HL-60/S4 (cell line): Measurements from ENCODE around the gene SNX24.

ENCODE experiments used
- in situ Hi-C: fragments of 300-500 bp; cut with MboI; formaldehyde crosslinking; loops from 2 replicates; pipeline ENCODE4 v1.14.3; 2022; ENCODE audit warnings: low sequenced_read_pairs

Gene SNX24

GRCh38 chr5:122915717-122916461 is 70.5 kb downstream of the SNX24 start:
- in situ Hi-C loops, result no loop called here

DNA sequence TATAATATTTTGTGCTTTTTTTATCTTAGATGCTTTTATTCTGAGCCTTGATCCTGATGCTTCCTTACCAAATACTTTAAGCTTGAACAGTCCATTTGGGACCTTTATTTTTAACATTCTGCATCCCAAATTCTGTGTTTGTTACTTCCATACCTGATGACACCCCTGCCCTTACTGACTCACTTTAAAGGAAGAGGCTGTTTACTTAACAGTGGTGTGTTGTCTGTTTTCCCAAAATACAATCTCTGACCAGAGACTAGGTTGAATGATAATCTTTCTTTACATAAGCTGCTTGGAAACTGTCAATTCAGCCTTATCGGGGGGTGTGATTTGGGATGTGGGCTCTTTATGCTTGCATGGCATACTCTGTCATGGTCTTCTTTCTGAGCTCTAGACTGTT is 71.1 kb downstream of the SNX24 start:
- in situ Hi-C loops, result no loop called here

GRCh38 chr5:122919969-122920368 is 74.6 kb downstream of the SNX24 start:
- in situ Hi-C loops, result no loop called here

DNA sequence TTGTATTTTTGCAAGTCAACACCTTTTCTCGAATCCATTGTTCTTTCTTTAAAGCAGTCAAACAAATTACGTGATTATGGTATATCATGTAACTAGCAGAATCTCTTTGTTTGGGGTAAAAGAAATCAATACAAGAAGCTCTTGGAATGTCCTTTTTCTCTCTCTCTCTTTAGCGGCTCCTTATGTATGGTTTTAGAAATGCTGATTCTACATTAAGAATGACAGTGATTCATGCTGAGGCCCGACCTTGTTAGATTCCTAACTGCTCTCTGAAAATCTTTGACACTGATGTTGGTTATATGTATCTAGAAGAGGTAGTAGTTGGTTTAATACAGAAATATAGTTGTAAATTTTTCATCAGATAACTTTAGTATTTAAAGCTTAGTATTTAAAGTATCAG is 76.4 kb downstream of the SNX24 start:
- in situ Hi-C loops, result no loop called here

DNA sequence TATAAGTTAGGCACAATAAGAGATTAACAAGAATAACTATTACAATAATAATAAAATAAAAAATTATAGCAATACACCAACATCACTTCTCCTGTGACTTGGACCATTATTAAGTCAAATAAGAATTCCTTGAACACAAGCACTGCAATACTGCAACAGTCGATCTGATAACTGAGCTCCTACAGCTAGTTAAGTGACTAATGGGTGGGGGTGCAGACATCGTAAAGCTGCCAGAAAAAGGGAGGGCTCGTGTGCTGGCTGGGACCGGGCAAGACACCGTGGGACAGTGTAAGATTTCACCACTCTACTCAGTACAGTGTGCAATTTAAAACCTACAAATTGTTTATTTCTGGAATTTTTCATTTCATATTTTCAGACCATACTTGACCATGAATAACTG is 78.8 kb downstream of the SNX24 start:
- in situ Hi-C loops, result no loop called here

DNA sequence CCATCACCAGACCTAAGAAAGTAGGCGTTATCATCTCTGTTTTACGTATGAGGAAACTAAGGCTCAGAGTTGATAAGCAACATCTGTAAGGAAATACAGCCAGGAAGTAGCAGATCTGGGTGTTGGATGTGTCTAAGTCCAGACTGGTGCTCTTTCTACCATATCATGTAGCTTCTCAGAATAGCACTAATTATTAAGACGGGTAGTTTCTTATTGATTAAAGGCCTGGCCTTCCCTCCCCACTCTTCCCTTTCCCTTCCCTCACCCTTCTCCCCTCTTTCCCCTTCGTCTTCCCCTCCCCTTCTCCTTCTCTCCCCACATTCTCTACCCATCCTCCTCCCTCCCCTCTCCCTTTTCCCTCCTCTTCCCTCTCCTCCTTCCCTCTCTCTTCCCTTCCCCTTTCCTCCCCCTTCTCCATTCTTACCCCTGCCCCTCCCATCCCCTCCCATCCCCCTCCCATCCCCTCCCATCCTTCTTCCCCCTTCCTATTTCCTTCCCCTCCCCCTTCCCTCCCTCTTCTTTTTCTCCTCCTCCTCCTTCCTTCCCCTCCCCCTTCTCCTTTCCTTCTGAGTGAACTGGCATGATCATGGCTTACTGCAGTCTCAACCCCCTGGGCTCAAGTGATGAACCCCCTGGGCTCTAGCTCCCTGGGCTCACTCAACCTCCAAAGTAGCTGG is 79.4 kb downstream of the SNX24 start:
- in situ Hi-C loops, result no loop called here

GRCh38 chr5:122929001-122929400 is 83.6 kb downstream of the SNX24 start:
- in situ Hi-C loops, result no loop called here

DNA sequence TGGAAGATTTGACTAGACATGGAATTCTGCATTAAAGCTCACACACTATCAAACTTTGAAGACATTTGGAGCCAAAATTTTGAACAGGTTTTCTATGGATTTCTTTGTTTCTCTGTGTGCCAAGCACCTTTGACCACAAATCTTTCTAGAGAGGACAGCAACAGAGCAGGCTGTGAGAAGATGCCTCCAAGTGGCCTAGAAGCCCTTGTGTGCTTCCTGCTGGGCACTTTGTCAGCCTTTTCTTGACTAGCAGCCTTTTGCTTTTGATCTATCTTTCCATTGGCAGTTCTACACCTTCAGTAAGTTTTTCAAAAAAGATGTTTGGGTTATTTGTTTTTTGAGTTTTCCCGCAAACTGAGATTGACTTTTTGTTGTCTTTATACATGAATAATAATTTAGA is 84.6 kb downstream of the SNX24 start:
- in situ Hi-C loops, result no loop called here

- in situ Hi-C loops, result no loop called here
These were observed 88.5 kb downstream of the SNX24 start for GRCh38 chr5:122933956-122934355.

- in situ Hi-C loops, result no loop called here
These were observed 90.7 kb downstream of the SNX24 start for GRCh38 chr5:122936088-122936487.

GRCh38 chr5:122937914-122938313 is 92.5 kb downstream of the SNX24 start:
- in situ Hi-C loops, result no loop called here

DNA sequence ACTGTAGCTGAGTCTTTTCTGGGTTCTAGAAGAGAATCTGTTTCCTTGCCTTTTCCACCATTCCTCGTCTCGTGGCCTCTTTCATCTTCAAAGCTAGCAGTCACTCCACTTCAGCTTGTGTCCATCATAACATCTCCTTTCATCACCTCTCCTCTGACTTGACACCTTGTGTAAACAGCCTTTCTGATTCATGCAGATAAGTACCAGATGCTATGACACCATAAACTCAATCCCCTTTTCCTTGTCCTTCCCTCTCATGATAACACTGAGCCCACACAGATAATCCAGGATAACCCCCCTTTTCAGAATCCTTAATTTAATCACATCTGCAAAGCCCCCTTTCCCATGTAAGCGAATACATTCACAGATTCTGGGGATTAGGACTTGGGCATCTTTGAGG is 95.5 kb downstream of the SNX24 start:
- in situ Hi-C loops, result no loop called here

- in situ Hi-C loops, result no loop called here
These were observed 96.3 kb downstream of the SNX24 start for GRCh38 chr5:122941737-122942136.

- in situ Hi-C loops, result no loop called here
These were observed 96.9 kb downstream of the SNX24 start for GRCh38 chr5:122942164-122942914.

GRCh38 chr5:122943050-122943698 is 97.8 kb downstream of the SNX24 start:
- in situ Hi-C loops, result no loop called here

- in situ Hi-C loops, result no loop called here
These were observed 98.6 kb downstream of the SNX24 start for GRCh38 chr5:122944051-122944450.

- in situ Hi-C loops, result no loop called here
These were observed 102.0 kb downstream of the SNX24 start for GRCh38 chr5:122947372-122947771.

DNA sequence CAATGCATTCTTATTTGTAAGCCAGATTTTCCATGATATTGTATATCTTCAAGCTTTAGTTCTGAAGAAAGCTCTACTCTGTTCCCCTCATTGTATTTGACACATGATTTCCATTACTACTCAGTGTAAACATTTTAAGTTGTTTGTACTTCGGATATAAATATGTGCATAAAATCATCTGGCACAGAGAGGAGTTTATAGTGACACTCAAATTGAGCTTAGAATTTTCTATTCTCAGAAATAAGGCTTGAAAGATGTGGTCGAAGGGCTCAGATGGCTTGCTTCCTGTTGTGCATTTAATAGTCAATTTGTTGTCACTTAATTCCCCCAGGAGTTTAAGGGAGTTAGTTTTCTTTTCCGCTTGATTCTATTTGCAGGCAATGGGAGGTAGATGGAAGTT is 102.4 kb downstream of the SNX24 start:
- in situ Hi-C loops, result no loop called here

DNA sequence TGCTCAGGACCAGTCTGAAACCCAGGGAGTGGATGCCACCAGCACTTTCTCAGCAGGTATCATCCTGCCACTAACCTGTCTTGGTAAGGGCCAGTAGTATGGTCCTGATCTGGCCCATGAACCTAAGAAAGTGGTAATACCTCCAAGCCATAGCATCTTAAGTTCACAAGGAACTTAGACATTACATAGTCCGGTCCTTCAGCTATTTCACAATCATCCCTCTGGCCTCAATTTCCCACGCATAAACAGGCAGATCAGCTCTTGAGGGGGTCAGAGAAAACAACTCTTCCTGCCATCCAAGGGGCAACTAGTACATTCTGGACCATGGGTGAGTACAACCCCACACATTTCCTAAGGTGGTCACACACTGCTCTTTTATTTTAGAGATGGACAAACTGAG is 102.9 kb downstream of the SNX24 start:
- in situ Hi-C loops, result no loop called here

DNA sequence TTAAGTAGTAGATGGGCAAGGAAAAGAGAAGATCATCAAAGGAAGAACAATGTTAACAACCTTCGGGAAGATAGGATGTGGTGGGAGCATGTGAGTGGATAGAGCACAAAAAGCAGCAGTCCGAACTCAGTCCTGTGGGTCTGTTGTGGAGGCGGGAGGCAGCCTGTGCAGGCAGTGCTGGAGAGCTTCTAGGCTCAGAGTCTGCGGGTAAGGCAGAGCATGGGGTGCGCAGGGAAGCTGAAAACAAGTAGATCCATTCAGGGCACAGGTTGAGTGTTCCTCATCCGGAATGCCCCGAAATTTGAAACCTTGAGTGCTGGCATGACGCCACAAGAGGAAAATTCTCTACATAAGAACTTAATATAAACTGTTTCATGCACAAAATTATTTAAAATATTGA is 106.2 kb downstream of the SNX24 start:
- in situ Hi-C loops, result no loop called here

GRCh38 chr5:122954719-122955118 is 109.3 kb downstream of the SNX24 start:
- in situ Hi-C loops, result no loop called here
